ENCODE data around the gene MACC1. TPM values are rescaled to one million over a fixed set of nuclear protein-coding genes. Genes with fewer than 3 reads are reported as not detected.

MACC1 gene
- total and polyA plus RNA-seq, 2 of the 13 experiments (the other 11 are each of a cell fraction or from before 2014, with no cell fraction given): 0.04 TPM; not detected in 1

- intact Hi-C loops (cut with micrococcal nuclease; ENCODE audit: unreplicated experiment) (no loop called here), in situ Hi-C loops (cut with HindIII; ENCODE audit: extremely low pct_ligation_motif_present, low pct_unique_long_range_greater_than_20kb) (no loop called here)
- H3K79me2 ChIP-seq (ENCODE audit: insufficient read depth, low read length): no peaks in the 10 kb centered on the region
- WGBS (ENCODE audit: low lambda C conversion rate): 23% methylated on average over 3 of the region's 3 CpGs
- no peak overlapping the region for H3K27ac ChIP-seq (ENCODE audit: extremely low read length, insufficient read depth, low read length)
- no peak overlapping the region for H2AFZ ChIP-seq (ENCODE audit: low read length)
- H4K20me1 ChIP-seq (ENCODE audit: insufficient read depth, low read length): no peaks in the 10 kb centered on the region
- FAIRE-seq: no peak
- no peaks in the 10 kb centered on the region for H3K36me3 ChIP-seq (replicated peaks in 1 of 2; ENCODE audit: control insufficient read depth in 1 of 2, insufficient read depth in 2 of 2, low read length in 2 of 2)
- no peak overlapping the region for H3K9ac ChIP-seq (ENCODE audit: insufficient read depth, low read depth, low read length)
- no peaks in the 10 kb centered on the region for H3K27me3 ChIP-seq (ENCODE audit: control insufficient read depth in 1 of 2, insufficient read depth in 2 of 2, low read length in 2 of 2)
- no peak overlapping the region for H3K4me2 ChIP-seq (ENCODE audit: low read depth, low read length)
- DNase-seq (ENCODE audit: low spot score): no peak
- no peak overlapping the region for H3K4me3 ChIP-seq (replicated peaks in 1 of 3; ENCODE audit: insufficient read depth in 1 of 3, low read depth in 2 of 3, low read length in 3 of 3)
- CTCF ChIA-PET (ENCODE audit: low intra/inter-chr PET ratio, low total read pairs): no interaction called here
- POLR2A ChIA-PET: no interaction called here
- TF ChIP-seq ZNF574 (CRISPR knock-in tag; IDR thresholded peaks at IDR 0.05) (no peak), SNAI1 (CRISPR knock-in tag; IDR thresholded peaks at IDR 0.05; ENCODE audit: borderline replicate concordance) (no peak)
- BruUV-seq (replicated peaks): no TSS peak
- no peaks in the 10 kb centered on the region for H3K9me3 ChIP-seq (ENCODE audit: low read length)
- no peak for ATAC-seq
- peaks cover 11% of the 10 kb centered on the region for H3K4me1 ChIP-seq (ENCODE audit: insufficient read depth, low read length)
Observed at GRCh38 chr7:20201380-20201779, 15.8 kb downstream of the MACC1 start.

GRCh38 chr7:20200971-20201370 lies 16.2 kb downstream of the MACC1 start:
- no peak overlapping the region for H3K9ac ChIP-seq (ENCODE audit: insufficient read depth, low read depth, low read length)
- H3K36me3 ChIP-seq (replicated peaks in 1 of 2; ENCODE audit: control insufficient read depth in 1 of 2, insufficient read depth in 2 of 2, low read length in 2 of 2): no peaks in the 10 kb centered on the region
- no peak for ATAC-seq
- in situ Hi-C loops (cut with HindIII; ENCODE audit: extremely low pct_ligation_motif_present, low pct_unique_long_range_greater_than_20kb) (no loop called here), intact Hi-C loops (cut with micrococcal nuclease; ENCODE audit: unreplicated experiment) (no loop called here)
- H3K9me3 ChIP-seq (ENCODE audit: low read length): no peaks in the 10 kb centered on the region
- BruUV-seq (replicated peaks): no TSS peak
- H3K27me3 ChIP-seq (ENCODE audit: control insufficient read depth in 1 of 2, insufficient read depth in 2 of 2, low read length in 2 of 2): no peaks in the 10 kb centered on the region
- H3K4me3 ChIP-seq (replicated peaks in 1 of 3; ENCODE audit: insufficient read depth in 1 of 3, low read depth in 2 of 3, low read length in 3 of 3): no peak overlapping the region
- ChIA-PET CTCF (ENCODE audit: low intra/inter-chr PET ratio, low total read pairs) (no interaction called here), POLR2A (no interaction called here)
- H2AFZ ChIP-seq (ENCODE audit: low read length): no peak overlapping the region
- FAIRE-seq: no peak
- no peak for DNase-seq (ENCODE audit: low spot score)
- H3K4me2 ChIP-seq (ENCODE audit: low read depth, low read length): no peak overlapping the region
- H3K4me1 ChIP-seq (ENCODE audit: insufficient read depth, low read length): peaks cover 11% of the 10 kb centered on the region
- H3K79me2 ChIP-seq (ENCODE audit: insufficient read depth, low read length): no peaks in the 10 kb centered on the region
- TF ChIP-seq ZNF891 (CRISPR knock-in tag; IDR thresholded peaks at IDR 0.05): no peak
- TF ChIP-seq AKNA (CRISPR knock-in tag; IDR thresholded peaks at IDR 0.05; ENCODE audit: borderline replicate concordance): no peak
- no peak for TF ChIP-seq SAFB2 (CRISPR knock-in tag; IDR thresholded peaks at IDR 0.05; ENCODE audit: borderline replicate concordance, low read depth)
- no peak for TF ChIP-seq HMG20A (CRISPR knock-in tag; IDR thresholded peaks at IDR 0.05; ENCODE audit: borderline replicate concordance)
- no peaks in the 10 kb centered on the region for H4K20me1 ChIP-seq (ENCODE audit: insufficient read depth, low read length)
- H3K27ac ChIP-seq (ENCODE audit: extremely low read length, insufficient read depth, low read length): no peak overlapping the region
